Activated B cell treated with CpG ODN at 0.5 μM for 24 hours (primary cell): Measurements from ENCODE around the gene TMEM17. TPM values are rescaled to one million over a fixed set of nuclear protein-coding genes. Genes with fewer than 3 reads are reported as not detected.

ENCODE experiments used
- ATAC-seq: fragments of 200-7000 bp; cut with Tn5 transposase; one replicate; pipeline ENCODE4 v1.10.0; 2021; ENCODE audit warnings: low read depth, mild to moderate bottlenecking, moderate library complexity
- CTCF ChIA-PET: fragments of 350-600 bp; sonication (Branson Sonifier 250); formaldehyde crosslinking; loops from one replicate; lab custom pipeline; 2021; ENCODE audit warnings: antibody characterized with exemption; lab: Charles Lee
- POLR2A ChIA-PET: fragments of 350-600 bp; sonication (Branson Sonifier 250); formaldehyde crosslinking; loops from one replicate; lab custom pipeline; 2021; ENCODE audit warnings: antibody characterized with exemption; lab: Charles Lee
- DNase-seq: peaks from one replicate; pipeline ENCODE4 v3.0.0; 2022
- H3K27ac Mint-ChIP-seq: one replicate; pipeline ENCODE4 v1.8.0; 2020; ENCODE audit warnings: mixed read lengths
- H3K27me3 Mint-ChIP-seq: one replicate; pipeline ENCODE4 v1.8.0; 2021; ENCODE audit warnings: mixed read lengths
- H3K36me3 Mint-ChIP-seq: one replicate; pipeline ENCODE4 v1.8.0; 2021; ENCODE audit warnings: low read depth, mixed read lengths
- H3K4me1 Mint-ChIP-seq: one replicate; pipeline ENCODE4 v1.8.0; 2021; ENCODE audit warnings: mixed read lengths
- H3K4me3 Mint-ChIP-seq: one replicate; pipeline ENCODE4 v1.8.0; 2020; ENCODE audit warnings: mild to moderate bottlenecking, mixed read lengths
- H3K9me3 Mint-ChIP-seq: one replicate; pipeline ENCODE4 v1.8.0; 2020; ENCODE audit warnings: mixed read lengths
- CTCF ChIP-seq: fragments of 200-600 bp; IDR thresholded peaks from one replicate; pipeline ENCODE4 v1.8.0; 2022; ENCODE audit warnings: antibody characterized with exemption, mild to moderate bottlenecking
- intact Hi-C: fragments of 100-400 bp; cut with micrococcal nuclease; formaldehyde crosslinking; loops from one replicate; pipeline ENCODE4 v1.15.1; 2024
- total RNA-seq: library from RNA; stranded (reverse); gene quantifications from 2 replicates; pipeline ENCODE4 v1.2.3, GENCODE V29; 2022

The TMEM17 gene
- total RNA-seq, 1 donor from 2014 or later, result not detected

DNA sequence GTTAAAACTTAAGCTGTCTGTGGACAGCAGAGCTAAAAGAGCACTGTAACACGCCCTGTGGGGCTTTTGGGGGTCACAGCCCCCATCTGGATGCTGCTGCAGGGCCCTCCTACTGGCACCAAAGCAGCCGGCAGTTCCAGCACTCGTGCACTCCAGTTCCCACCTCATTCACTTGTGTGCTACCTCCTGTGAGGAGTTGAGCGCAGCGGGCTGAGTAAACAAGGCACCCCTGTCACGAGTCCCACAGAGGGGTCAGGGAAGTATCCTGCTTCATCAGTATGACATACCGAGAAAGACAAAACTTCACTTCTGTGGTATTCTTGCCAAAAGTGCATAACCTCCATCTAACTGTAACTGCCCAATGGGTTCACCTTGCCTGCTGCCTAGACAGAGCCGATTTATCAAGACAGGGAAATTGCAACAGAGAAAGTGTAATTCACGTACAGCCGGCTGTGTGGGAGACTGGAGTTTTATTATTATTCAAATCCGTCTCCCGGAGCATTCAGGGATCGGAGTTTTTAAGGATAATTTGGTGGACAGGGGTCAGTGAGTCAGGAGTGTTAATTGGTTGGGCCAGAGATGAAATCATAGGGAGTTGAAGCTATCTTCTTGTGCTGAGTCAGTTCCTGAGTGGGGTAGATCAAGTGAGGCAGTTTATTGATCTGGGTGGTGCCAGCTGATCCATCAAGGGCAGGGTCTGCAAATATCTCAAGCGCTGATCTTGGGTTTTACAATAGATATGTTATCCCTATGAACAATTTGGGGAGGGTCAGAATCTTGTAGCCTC lies 41.6 kb downstream of the TMEM17 start:
- no peak for ATAC-seq
- CTCF ChIA-PET, result no interaction called here
- H3K4me3 Mint-ChIP-seq, result no peak overlapping the region

DNA sequence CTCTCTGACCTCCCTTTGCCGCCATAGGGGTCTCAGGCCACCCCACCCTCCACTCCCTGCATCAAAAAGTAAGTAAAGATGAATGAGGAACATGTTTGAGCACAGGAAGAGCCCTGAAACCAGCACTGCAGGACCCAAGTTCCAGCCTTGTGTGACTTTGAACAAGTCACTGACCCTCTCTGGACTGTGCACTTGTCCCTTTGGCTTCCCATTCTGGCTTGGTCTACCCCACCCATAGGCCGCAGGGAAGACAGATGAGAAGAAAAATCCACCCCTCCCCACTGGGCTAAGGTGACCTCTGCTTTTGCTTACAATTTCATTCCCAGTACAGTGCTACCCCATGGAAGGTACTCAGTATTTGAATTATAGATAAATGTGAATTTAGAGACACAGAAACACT lies 43.8 kb downstream of the TMEM17 start:
- intact Hi-C loops, result no loop called here
- no peaks in the 10 kb centered on the region for H3K36me3 Mint-ChIP-seq
- CTCF ChIA-PET, result interaction anchor here (9.0 kb wide), 1 partner anchor 311 kb away, joined by 187 read pairs; no protein-coding TSS in a partner anchor
- ATAC-seq (no peak), DNase-seq (no peak)
- H3K9me3 Mint-ChIP-seq, result no peaks in the 10 kb centered on the region
- H3K27me3 Mint-ChIP-seq, result no peaks in the 10 kb centered on the region
- POLR2A ChIA-PET, result no interaction called here
- H3K4me3 Mint-ChIP-seq, result no peak overlapping the region
- TF ChIP-seq CTCF, result no peak
- H3K27ac Mint-ChIP-seq, result no peak overlapping the region
- peaks cover 3% of the 10 kb centered on the region for H3K4me1 Mint-ChIP-seq

More for the DNA sequence above, 41.6 kb downstream of the TMEM17 start:
- intact Hi-C loops, result no loop called here
- no peak for DNase-seq
- Mint-ChIP-seq H3K27me3 (no peaks in the 10 kb centered on the region), H3K36me3 (no peaks in the 10 kb centered on the region), H3K4me1 (no peaks in the 10 kb centered on the region), H3K27ac (no peak overlapping the region), H3K9me3 (no peaks in the 10 kb centered on the region)
- no peak for TF ChIP-seq CTCF
- POLR2A ChIA-PET, result no interaction called here

DNA sequence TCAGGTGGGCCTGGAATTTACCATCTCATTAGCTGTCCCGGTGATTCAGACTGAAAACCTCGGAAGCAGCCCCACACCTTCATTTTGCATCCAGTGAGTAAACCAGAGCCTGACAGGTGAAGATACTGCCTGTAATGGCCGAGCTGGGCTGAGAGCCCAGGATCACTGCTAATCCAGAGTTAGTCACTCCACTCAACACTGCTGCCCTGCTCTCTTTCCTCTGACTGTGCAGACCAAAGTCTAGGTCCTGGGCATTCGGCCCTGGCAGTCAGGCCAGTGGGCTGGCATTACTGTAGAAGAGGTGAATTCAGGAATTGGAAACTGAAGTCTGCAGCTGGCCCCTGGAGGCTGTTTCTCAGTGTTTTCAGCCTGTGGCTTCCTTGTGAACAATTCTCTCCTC lies 44.3 kb downstream of the TMEM17 start:
- ATAC-seq (no peak), DNase-seq (no peak)
- H3K36me3 Mint-ChIP-seq, result no peaks in the 10 kb centered on the region
- peaks cover 4% of the 10 kb centered on the region for H3K4me1 Mint-ChIP-seq
- intact Hi-C loops, result no loop called here
- POLR2A ChIA-PET, result no interaction called here
- CTCF ChIA-PET, result interaction anchor here (9.0 kb wide), 1 partner anchor 312 kb away, joined by 187 read pairs; no protein-coding TSS in a partner anchor
- H3K9me3 Mint-ChIP-seq, result no peaks in the 10 kb centered on the region
- H3K27me3 Mint-ChIP-seq, result no peaks in the 10 kb centered on the region
- TF ChIP-seq CTCF, result no peak
- H3K4me3 Mint-ChIP-seq, result no peak overlapping the region
- H3K27ac Mint-ChIP-seq, result no peak overlapping the region

GRCh38 chr2:62461017-62461553 lies 44.9 kb downstream of the TMEM17 start:
- ChIA-PET CTCF (interaction anchor here (9.0 kb wide), 1 partner anchor 312 kb away, joined by 187 read pairs; no protein-coding TSS in a partner anchor), POLR2A (no interaction called here)
- no peaks in the 10 kb centered on the region for H3K36me3 Mint-ChIP-seq
- no peak for TF ChIP-seq CTCF
- ATAC-seq (no peak), DNase-seq (no peak)
- intact Hi-C loops, result no loop called here
- no peaks in the 10 kb centered on the region for H3K9me3 Mint-ChIP-seq
- H3K27ac Mint-ChIP-seq, result no peak overlapping the region
- H3K4me1 Mint-ChIP-seq, result peaks cover 4% of the 10 kb centered on the region
- H3K4me3 Mint-ChIP-seq, result no peak overlapping the region
- no peaks in the 10 kb centered on the region for H3K27me3 Mint-ChIP-seq

DNA sequence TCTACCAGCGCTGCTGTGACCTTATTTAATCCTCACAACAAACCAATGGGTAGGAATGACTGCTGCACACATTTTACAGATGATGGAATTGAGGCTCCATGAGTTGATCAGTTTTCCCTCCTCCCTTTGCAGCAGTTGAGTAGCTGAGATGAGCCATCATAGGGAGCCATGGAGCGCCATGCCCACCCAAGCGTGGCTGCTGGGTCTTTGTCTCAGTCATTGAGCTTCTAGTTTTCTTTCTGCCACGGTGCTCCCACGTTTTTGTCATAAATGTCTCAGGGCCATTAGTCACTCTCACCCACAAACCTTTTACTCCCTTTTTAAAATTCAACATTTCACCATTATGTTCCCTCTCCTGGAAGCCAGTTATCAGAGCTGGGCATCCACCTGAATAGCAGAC lies 45.8 kb downstream of the TMEM17 start:
- TF ChIP-seq CTCF, result no peak
- H3K9me3 Mint-ChIP-seq, result no peaks in the 10 kb centered on the region
- ChIA-PET POLR2A (no interaction called here), CTCF (interaction anchor here (9.0 kb wide), 1 partner anchor 313 kb away, joined by 187 read pairs; no protein-coding TSS in a partner anchor)
- ATAC-seq (no peak), DNase-seq (no peak)
- H3K4me3 Mint-ChIP-seq, result no peak overlapping the region
- H3K4me1 Mint-ChIP-seq, result peaks cover 4% of the 10 kb centered on the region
- no peaks in the 10 kb centered on the region for H3K36me3 Mint-ChIP-seq
- H3K27me3 Mint-ChIP-seq, result peaks cover 3% of the 10 kb centered on the region
- H3K27ac Mint-ChIP-seq, result no peak overlapping the region
- intact Hi-C loops, result no loop called here
